Measurements from ENCODE around the gene FCHSD2. TPM values are rescaled to one million over a fixed set of nuclear protein-coding genes. Genes with fewer than 3 reads are reported as not detected.
A peak's percentile ranks its signal among the peaks of the same experiment; 100 is the strongest.

The FCHSD2 gene
- total and polyA plus RNA-seq, 2 of the 13 experiments (the other 11 are each of a cell fraction or from before 2014, with no cell fraction given) = 20.5 to 24.8 TPM

GRCh38 chr11:72789493-72790131 lies 352.5 kb downstream of the FCHSD2 start (continued):
- peak in 1 of 2 experiments; percentile 21; a peak in 1 of 4 replicates for TF ChIP-seq EP300 (IDR thresholded peaks at IDR 0.05; ENCODE audit: low read depth in 2 of 2, low read length in 2 of 2)
- no peak for TF ChIP-seq EP300 (CRISPR knock-in tag; IDR thresholded peaks at IDR 0.05; ENCODE audit: borderline replicate concordance)
- peak; percentile 1; the same call in 1 of the 2 replicates for TF ChIP-seq RXRA (CRISPR knock-in tag; IDR thresholded peaks at IDR 0.05)
- no peak for TF ChIP-seq ZNF891 (CRISPR knock-in tag; IDR thresholded peaks at IDR 0.05)
- 0 out of 2 replicates have a peak, but pooled peaks have one; percentile 14 for TF ChIP-seq GATAD2A (CRISPR knock-in tag; IDR thresholded peaks at IDR 0.05)
- no peak for TF ChIP-seq MTF1 (CRISPR knock-in tag; IDR thresholded peaks at IDR 0.05)
- TF ChIP-seq ZBTB4 (CRISPR knock-in tag; IDR thresholded peaks at IDR 0.05; ENCODE audit: borderline replicate concordance) = 0 out of 2 replicates have a peak, but pooled peaks have one; percentile 19
- TF ChIP-seq ZNF225 (CRISPR knock-in tag; IDR thresholded peaks at IDR 0.05) = peak; percentile 26; the same call in 1 of the 2 replicates
- peak; percentile 53 for TF ChIP-seq PAXIP1 (CRISPR knock-in tag; conservative IDR thresholded peaks at IDR 0.05)
